ENCODE measurements around the gene PSMB7.

DNA sequence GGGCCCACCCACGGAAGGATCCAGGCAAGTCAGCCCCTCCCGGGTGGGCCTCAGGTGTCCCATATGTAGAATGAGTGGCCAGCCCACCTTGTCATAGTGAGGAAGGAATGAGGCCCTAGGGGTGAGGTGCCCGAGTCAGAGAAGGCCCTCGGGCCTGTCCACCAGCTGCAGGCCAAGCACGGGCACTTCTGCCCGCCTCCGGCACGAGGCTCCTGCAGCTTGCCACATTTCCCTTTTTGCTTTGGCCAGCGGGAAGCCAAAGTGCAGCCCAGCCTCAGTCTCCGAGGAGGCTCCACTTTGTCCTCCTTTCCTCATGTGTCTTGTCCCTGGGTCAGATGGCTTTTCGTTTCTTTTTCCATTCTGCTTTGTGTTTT is 72.9 kb downstream of the PSMB7 start:
- TF ChIP-seq CTCF (IDR thresholded peaks at IDR 0.05; ENCODE audit: insufficient read depth, low read length, poor library complexity, severe bottlenecking): no peak
- no peak for TF ChIP-seq EZH2phosphoT487 (conservative IDR thresholded peaks at IDR 0.05; ENCODE audit: low read length)
